Measurements from ENCODE around the gene FAM186B.

The FAM186B gene

DNA sequence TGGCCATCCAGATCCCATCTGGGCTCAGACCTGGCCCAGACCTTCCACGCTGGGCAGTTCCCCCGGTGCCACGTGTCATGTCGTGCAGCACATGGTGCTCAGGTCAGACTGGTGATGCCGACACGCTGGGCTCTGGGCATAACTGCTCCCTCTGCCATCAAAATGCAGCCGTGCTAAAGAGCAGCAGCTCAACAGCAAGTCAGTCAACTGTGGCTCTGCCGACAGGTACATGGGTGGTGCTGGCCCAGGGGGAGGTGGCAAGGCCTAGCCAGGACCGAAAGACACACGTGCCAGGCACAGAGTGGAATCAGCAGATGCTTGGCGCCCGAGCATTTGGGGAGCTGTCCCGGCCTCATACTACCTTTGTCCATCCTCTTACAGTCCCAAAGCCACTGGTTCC, 39.1 kb downstream of the FAM186B start:
- DNase-seq: no peak

DNA sequence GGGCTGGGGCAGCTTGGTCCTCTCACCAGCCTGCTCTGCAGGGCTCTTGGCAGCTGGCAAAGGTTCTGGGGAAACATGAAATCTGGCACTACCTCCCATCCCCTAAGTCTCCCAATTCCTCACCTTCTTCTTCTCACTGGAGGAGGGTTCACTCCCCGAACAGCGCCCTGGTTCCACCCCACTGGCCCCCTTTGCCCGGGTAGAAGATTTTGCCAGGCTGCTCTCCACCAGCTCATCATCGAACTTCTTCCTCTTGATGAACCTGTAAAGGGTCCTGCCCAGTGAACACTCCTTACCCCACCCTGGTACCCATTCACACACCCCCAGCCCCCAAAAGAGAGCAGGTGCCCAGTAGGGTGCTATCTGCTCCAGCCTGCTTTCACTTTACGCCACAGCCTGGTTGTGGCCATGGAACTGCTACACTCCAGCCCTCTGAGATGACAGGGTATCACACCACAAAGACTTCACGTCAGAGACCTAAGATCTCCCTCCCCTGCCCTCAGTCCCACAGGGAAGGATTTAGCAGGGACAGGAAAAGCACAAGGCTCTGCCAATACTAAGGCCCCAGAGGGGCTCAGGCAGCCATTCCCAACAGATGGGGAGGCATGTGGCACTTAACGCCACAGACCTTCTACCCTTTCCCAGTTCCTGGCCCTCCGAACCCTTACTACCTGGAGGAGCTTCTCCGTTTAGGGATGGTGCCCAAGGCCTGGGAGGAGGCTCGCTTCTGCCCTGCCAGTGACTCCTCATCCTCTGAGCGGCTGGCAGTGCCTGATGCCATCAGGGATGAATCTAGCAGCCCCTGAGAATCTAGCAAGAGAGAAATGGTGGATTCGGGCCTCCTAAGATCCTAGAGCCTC, 39.8 kb downstream of the FAM186B start:
- DNase-seq: no peak

DNA sequence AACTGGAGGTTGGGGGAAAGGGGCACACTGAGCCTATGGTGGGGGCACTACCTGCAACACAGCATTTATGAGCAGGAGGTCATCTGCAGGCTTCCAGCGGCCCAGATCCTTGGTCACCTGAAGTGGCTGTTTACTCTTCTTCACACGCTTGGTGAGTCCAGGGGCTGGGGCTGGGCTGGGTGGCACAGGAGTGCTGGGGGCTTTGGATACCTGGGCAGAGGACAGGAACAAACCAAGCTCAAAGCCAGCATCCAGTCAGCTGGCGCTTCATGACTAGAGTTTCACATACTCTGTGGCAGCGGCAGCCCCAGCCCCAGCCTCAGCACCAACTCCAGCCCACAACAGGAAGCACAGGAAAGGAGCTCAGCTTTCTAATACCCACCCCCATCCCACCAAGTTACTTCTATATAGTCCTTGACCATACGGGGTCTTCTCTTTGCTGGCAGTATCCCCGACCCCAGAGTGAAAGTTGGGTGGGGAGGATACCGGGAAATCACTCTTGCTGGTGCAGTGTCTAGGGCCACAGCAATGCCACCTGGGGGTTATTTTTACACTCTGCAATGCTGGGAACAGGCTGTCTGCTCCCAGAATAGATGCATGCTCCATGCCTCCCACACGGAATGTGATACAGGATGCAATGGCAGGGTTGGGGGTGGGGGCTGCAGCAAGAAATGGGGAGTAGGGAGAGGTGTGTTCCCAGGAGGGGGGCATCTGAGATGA, 40.6 kb downstream of the FAM186B start:
- DNase-seq: no peak

DNA sequence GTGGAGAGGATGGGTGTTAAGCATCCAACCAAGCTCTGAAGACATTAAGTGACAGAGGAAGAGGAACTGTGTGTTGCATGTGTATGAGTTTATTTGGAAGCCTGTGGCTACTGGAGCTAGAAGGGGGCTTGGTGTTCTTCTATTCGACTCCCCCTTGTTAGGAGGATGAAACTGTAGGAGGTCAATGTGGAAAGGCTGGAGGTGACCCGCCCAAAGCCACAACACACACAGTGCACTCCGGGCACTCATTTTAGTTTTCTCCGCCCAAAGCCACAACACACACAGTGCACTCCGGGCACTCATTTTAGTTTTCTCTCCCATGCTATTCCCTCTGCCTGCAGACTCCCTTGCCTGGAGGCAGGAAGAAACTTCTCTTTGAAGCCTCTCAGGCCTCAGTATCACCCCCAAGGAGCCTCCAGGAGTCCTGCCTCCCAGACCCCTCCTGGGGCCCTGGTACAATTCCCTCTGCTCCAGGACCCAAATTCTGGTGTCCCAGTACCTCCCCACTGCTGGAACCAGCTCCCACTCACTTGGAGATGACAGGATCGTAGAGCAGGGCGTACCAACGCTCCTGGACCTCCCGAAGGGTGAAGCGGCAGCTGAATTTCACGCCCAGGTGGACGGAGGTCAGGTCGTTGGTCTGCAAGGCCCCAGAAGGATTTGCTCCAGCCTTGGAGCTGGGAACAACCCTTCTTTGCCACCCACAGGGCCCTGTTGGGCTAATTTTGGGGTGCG, 41.3 kb downstream of the FAM186B start:
- no peak for DNase-seq

DNA sequence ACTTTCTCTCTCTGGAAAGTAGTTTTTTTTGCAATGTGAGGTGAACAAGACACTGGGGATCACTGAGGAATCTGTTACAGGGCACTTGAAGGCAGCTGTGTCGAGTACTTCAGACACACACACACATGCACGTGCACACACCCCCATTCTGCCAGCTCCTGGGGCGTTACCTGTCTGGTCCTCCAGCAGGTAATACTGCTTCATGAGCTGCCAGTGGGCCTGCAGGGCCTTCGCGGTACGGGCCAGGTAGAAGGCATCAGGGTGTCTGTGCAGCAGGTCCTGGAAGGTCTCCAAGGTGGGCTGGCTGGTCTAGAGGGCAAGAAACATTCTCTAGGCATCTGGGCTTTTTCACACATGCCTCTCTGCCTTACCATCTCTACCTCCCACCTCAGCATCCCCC, 42.6 kb downstream of the FAM186B start:
- DNase-seq: no peak

DNA sequence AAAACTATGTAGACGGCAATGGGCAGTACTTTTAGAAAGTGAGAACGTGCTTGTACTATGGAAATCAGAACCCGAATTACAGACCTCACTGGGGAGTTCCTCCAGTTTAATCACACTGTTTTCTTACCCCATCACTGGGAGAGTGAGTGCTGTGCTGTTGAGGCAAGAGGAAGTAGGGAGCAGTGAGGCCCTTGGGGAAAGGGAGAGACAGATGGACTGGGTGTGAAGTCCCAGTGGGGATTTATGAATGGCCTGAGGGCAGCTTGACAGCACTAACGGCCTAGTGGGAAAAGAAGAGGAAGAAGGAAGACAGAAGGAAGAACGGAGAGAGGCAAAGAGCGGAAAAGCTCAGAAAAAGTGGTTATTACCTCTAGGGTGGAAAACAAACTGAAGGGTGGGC, 43.2 kb downstream of the FAM186B start:
- no peak for DNase-seq

DNA sequence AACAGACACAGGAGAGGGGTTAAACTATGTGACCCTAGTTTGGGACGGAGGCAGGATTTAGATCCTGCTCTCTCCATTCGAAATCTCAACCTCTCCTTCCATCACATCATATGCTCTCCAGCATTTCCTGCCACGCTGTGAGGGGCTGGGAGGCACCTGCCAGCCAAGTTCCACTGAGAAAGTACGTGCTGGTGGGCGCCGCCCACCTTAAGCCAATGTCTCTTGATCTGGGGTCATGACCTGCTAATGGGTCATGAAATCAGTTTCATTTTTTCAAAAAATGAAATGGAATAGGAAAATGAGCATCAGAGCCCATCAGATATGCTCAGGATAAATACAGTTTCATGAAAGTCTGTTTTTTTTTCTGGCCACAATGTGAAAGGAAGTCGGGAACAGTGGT, 44.7 kb downstream of the FAM186B start:
- no peak for DNase-seq

DNA sequence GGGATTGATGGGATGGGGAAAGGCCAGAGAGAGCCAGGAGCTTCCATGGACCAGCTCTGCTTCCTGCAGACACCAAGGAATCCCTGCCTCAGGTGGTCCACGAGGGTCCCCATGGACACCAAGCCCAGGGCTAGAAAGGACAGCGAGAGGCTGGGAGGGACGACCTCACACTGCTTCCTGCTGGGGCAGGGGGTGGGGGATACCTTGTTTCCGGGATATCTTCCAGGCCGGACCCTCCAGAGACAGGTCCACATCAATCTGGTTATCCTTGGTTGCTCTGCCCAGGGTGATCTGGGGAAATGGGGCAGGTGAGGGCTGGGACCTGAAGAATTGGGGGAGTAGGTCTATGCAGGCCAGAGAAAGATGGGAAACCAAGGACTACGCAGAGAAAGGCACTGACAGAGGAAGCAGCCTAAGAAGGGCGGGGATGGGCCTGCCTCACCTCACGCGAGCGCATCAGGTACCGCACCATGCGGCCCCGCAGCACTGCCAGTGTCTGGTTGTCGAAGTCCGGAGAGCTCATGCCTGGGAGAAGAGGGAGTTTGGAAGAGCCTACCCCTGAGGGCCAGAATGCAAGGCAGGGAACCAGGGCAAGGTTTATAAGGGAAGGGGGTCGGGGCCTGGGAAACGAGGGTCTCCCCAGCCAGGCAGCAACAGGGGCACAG, 46.3 kb downstream of the FAM186B start:
- DNase-seq: no peak

DNA sequence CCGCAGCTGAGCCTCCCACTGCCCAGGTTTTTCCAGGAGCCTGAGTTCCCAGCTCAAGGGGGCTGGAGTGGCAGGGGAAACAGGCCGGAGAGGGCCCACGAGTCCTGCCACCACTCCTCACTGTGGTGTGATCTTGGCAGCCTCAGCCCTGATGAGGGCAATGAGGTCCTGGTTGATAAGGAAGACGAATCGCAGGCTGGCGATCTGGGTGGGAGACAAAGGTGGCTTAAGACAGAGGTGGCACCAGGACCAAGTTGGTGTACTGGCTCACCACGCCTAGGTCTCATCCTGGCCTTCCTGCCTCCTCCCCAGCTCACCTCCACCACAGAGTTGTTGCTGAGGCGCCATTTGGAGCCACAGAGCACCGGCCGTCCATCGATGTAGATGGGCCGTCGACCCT, 46.9 kb downstream of the FAM186B start:
- DNase-seq: no peak

DNA sequence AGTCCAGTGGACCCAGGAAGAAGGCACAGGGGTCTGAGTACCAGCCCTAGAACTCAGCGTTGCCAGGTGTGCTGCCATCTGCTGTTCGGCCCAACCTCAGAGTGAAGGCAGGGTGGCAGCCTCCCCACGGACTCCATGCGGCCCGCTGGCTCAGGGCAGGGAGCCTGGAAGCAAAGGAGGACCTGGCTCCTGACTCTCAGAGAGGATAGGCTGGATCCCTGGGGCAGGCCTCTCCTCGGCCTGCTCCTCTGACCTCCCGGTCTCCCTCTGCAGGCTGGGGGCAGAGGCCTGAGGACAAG, 47.6 kb downstream of the FAM186B start:
- DNase-seq: no peak

DNA sequence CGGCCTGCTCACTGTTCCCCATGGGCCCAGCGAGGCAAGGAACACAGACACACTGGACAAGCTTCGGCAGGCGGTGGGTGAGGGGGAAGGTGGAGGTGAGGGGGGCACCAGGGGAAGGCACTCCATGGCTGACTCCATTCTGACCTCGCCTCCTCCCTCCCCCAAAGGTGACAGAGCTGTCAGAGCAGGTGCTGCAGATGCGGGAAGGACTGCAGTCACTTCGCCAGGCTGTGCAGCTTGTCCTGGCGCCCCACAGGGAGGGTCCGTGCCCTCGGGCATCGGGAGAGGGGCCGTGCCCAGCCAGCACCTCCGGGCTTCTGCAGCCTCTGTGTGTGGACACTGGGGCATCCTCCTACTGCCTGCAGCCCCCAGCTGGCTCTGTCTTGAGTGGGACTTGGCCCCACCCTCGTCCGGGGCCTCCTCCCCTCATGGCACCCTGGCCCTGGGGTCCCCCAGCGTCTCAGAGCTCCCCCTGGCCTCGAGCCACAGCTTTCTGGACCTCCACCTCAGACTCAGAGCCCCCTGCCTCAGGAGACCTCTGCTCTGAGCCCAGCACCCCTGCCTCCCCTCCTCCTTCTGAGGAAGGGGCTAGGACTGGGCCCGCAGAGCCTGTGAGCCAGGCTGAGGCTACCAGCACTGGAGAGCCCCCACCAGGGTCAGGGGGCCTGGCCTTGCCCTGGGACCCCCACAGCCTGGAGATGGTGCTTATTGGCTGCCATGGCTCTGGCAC, 48.1 kb downstream of the FAM186B start:
- DNase-seq: no peak

DNA sequence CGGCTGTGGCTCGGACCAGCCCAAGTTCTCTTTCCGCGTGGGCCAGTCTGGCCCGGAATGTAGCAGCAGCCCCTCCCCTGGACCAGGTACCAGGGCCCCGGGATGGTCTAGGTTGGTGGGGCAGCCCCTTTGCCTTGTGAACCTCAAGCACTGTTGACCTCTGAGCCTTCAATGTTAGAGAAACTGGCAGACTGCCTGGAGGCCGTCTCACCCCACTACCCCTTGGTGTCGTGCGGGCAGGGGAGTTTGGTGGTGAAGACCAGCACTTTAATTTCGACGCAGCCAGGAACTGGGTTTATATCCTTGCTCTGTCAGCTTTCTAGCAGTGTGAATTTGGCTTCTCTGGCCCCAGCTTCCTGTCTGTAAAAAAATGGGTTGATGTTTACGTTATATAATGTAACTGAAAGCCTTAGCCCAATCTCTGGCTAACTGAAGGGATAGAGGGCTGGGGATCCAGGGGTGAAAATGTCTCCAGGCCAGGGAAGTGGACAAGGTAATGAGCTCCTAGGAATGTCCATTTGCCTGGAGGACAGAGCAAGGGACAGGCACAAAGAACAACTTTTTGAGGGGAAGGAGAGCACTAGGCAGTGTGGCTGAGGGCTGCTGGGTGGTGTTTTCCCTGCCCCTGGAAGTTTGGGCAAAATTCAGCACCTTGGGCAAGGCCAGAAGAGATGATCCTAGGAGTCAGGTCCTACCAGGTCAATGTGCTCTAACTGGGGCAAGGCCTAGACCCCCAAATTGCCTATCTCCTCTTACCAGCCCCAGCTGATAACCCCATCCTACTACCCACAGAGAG, 48.9 kb downstream of the FAM186B start:
- no peak for DNase-seq

DNA sequence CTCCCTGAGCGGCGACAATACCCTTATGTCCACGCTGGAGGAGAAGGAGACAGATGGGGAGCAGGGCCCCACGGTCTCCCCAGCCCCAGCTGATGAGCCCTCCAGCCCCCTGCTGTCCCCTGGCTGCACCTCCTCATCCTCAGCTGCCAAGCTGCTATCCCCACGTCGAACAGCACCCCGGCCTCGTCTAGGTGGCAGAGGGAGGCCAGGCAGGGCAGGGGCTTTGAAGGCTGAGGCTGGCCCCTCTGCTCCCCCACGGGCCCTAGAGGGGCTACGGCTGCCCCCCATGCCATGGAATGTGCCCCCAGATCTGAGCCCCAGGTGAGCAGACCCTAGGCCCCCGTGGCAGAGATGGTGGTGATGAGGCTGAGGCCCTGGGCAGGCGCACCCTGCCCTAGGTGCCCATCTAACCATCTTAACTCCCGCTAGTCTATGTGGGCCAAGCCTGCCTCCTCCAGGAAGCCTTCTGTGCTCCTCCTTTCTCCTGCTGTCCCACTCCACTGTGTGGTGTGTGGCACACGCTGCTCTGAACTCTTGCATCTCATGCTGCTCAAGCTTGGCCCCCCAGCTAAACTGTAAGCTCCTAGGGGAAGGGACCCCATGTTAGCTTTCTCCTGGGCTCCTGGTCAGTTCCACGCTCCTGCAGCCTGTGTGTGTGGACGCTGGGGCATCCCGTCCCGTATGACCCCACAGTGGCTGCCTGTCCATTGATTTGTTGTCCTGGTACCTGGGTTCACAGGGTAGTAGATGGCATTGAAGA, 49.6 kb downstream of the FAM186B start:
- DNase-seq: no peak

DNA sequence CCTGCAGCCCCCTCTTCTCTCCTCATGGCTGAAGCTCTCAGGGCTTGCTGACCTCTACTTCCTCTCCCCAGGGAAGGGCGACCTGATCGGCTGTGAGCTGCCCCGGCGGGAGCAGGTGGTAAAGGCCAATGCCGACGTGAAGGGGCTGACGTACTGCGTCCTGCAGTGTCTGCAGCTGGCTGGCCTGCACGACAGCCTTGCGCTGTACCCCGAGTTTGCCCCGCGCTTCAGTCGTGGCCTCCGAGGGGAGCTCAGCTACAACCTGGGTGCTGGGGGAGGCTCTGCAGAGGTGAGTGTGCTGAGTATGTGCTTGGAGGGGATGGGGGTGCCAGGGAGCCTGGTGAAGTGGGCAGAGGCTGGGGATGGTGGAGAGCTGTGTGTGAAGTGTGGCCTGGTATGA, 51.2 kb downstream of the FAM186B start:
- no peak for DNase-seq

DNA sequence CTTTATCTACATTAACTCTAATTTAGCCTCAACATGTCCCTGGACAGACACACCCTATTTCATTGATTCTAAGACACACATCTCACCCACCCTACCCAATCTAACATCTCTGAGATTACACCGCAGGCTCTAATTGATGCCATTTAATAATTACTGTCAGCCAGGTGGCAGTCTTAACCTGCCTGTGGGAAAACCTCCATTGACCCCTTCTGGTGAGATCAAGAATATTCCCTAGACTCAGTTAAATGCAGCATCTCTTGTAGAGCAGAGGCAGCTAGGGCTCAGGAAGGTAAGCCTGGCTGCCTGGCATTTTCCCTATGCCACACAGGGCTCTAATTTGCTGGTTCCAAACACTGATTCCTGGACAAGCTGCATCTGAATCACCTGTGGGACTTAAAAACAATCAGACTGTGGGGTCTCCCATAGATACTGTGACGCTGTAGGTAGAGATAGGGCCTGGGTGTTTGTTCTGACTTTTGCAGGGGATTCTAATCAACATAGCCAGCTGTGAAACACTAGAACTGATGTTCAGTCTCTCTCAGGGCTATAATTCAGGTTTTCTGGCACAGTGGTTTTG, 51.8 kb downstream of the FAM186B start:
- no peak for DNase-seq

DNA sequence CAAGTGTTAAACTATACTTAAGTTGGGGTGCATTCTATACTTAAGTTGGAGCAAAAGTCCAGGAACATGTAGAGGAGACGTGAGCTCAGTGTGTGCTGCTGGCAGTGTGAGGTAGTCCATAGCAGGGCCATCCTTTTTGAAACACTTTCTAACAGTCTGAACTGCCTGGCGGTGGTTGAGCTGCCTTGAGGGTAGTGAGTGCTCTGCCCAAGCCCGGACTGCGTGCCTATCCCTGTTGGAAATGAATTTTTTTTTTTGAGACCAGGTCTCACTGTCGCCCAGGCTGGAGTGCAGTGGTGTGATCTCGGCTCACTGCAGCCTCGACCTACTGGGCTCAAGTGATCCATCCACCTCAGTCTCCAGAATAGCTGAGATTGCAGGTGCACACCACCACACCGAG, 52.5 kb downstream of the FAM186B start:
- DNase-seq: no peak

DNA sequence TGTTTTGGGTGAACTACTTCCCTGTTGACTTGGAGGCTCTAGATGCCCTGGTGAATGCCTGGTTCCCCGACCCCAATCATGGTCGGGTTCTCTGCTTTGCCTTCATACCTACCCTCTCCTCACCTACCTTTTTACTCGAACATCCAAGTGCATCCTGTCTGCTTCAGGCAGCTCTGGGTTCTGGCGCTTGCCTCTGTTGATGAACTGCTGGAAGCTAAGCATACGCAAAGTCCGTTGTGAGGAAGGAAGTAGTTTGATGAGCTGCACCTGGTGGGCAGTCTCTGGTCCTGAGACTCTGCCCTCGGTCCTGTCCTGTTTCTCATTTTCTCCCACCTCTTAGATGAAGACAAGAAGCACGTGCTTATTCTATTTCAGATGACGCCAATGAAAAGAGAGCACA, 53.0 kb downstream of the FAM186B start:
- no peak for DNase-seq

DNA sequence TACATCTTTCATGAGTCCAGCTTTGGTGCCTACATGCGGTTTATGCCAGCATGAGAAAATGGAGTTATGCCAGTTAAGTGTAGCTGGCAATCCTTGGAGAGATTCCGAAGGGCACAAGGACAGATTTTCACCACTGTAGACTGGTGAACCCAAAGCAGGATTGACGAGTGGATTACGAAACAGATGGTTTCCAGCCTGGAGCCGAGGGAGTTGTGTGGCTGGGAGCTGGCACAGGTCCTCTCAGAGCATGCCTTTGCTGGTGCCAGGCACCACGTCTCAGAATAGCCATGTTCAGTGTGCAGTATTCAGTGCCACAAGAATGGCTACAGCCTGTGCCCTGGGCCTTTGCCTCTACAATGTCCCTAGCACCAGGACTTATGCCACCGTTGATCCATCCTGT, 53.4 kb downstream of the FAM186B start:
- DNase-seq: no peak

DNA sequence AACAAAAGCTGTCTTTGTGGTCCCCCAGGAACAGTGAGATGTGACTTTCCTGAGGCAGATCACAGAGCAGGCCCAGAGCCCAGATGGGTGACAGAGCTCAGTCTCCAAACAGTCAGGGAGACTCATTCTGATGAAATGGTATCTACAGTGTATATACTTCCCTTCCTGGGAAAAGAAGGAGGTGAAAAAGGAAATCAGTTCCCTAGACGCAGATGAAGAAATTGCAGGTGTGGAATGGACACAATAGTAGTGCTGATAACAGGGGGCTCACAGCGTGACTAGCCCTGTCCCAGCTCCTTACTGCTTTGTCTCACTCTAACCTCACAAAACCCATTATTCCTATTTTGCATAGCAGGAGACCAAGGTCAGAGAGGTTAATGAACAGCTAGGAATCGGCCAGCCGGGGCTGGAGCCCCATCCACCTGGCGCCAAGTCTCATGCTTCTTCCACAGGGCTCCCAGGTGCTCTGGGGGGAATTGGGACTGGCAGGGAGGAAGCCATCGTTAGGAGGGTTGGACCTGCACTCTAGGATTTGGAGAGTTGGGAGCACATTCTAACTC, 54.7 kb downstream of the FAM186B start:
- no peak for DNase-seq
